Measurements from ENCODE around the gene MAD1L1. TPM values are rescaled to one million over a fixed set of nuclear protein-coding genes. Genes with fewer than 3 reads are reported as not detected.
A peak's percentile ranks its signal among the peaks of the same experiment; 100 is the strongest.

The MAD1L1 gene
- total and polyA plus RNA-seq, 2 of the 13 experiments (the other 11 are each of a cell fraction or from before 2014, with no cell fraction given), result 17.4 to 64.7 TPM

DNA sequence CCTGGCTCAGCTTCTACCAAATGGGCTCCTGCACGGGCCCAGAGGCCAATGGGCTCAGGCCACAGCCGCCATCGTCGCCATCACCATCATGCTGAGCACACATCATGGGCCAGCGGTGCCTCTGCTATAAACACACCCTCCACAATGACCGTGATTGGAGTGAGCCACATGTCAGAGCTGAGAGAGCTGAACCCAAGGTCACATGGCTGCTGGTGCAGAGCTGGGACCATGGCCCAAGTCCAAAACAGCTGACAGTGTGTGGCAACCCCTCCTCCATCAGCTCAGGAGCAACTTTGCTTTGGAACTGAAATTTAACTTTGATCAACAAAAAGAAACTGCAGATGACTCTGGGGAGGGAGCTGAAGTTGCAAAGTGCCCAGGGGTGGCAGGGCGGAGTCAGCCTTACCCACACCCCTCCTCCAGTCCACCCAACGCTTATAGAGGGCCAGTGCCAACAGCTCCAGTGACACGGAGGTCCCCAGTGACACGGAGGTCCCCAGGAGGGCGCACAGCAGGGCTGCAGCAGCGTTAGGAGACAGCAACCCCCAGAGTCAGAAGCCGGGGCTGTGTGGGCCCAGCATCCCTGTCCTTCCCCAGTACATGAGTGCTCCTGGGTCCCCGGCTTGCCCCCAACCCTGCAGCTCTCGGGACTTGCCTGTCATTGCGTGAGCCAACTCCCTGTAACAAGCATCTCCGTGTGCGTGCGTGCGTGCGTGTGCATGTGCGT, 313.0 kb downstream of the MAD1L1 start (continued):
- TF ChIP-seq, protein P1, sequence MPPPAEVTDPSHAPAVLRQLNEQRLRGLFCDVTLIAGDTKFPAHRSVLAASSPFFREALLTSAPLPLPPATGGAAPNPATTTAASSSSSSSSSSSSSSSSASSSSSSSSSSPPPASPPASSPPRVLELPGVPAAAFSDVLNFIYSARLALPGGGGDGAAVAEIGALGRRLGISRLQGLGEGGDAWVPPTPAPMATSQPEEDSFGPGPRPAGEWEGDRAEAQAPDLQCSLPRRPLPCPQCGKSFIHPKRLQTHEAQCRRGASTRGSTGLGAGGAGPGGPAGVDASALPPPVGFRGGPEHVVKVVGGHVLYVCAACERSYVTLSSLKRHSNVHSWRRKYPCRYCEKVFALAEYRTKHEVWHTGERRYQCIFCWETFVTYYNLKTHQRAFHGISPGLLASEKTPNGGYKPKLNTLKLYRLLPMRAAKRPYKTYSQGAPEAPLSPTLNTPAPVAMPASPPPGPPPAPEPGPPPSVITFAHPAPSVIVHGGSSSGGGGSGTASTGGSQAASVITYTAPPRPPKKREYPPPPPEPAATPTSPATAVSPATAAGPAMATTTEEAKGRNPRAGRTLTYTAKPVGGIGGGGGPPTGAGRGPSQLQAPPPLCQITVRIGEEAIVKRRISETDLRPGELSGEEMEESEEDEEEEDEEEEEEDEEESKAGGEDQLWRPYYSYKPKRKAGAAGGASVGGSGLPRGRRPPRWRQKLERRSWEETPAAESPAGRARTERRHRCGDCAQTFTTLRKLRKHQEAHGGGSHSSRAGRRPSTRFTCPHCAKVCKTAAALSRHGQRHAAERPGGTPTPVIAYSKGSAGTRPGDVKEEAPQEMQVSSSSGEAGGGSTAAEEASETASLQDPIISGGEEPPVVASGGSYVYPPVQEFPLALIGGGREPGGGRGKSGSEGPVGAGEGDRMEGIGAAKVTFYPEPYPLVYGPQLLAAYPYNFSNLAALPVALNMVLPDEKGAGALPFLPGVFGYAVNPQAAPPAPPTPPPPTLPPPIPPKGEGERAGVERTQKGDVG (CRISPR knock-in tag; IDR thresholded peaks at IDR 0.05; ENCODE audit: borderline replicate concordance), result peak; percentile 70; the same call in 1 of the 2 replicates
- TF ChIP-seq ATF4 (CRISPR knock-in tag; IDR thresholded peaks at IDR 0.05) (no peak), TFAP4 (IDR thresholded peaks at IDR 0.05; ENCODE audit: borderline replicate concordance, low read depth) (peak; percentile 96), SATB2 (CRISPR knock-in tag; IDR thresholded peaks at IDR 0.05) (no peak), ZNF251 (CRISPR knock-in tag; IDR thresholded peaks at IDR 0.05) (no peak), ZIK1 (CRISPR knock-in tag; IDR thresholded peaks at IDR 0.05; ENCODE audit: borderline replicate concordance, low read depth) (no peak), RFXANK (CRISPR knock-in tag; IDR thresholded peaks at IDR 0.05) (no peak), KDM2A (CRISPR knock-in tag; IDR thresholded peaks at IDR 0.05; ENCODE audit: borderline replicate concordance, low read depth) (no peak), SNAPC4 (CRISPR knock-in tag; IDR thresholded peaks at IDR 0.05) (no peak), SALL1 (CRISPR knock-in tag; IDR thresholded peaks at IDR 0.05) (peak; percentile 64), ZNF776 (CRISPR knock-in tag; IDR thresholded peaks at IDR 0.05) (no peak), MYC (CRISPR knock-in tag; IDR thresholded peaks at IDR 0.05; ENCODE audit: borderline replicate concordance) (0 out of 2 replicates have a peak, but pooled peaks have one; percentile 36)
- TF ChIP-seq, protein P2, sequence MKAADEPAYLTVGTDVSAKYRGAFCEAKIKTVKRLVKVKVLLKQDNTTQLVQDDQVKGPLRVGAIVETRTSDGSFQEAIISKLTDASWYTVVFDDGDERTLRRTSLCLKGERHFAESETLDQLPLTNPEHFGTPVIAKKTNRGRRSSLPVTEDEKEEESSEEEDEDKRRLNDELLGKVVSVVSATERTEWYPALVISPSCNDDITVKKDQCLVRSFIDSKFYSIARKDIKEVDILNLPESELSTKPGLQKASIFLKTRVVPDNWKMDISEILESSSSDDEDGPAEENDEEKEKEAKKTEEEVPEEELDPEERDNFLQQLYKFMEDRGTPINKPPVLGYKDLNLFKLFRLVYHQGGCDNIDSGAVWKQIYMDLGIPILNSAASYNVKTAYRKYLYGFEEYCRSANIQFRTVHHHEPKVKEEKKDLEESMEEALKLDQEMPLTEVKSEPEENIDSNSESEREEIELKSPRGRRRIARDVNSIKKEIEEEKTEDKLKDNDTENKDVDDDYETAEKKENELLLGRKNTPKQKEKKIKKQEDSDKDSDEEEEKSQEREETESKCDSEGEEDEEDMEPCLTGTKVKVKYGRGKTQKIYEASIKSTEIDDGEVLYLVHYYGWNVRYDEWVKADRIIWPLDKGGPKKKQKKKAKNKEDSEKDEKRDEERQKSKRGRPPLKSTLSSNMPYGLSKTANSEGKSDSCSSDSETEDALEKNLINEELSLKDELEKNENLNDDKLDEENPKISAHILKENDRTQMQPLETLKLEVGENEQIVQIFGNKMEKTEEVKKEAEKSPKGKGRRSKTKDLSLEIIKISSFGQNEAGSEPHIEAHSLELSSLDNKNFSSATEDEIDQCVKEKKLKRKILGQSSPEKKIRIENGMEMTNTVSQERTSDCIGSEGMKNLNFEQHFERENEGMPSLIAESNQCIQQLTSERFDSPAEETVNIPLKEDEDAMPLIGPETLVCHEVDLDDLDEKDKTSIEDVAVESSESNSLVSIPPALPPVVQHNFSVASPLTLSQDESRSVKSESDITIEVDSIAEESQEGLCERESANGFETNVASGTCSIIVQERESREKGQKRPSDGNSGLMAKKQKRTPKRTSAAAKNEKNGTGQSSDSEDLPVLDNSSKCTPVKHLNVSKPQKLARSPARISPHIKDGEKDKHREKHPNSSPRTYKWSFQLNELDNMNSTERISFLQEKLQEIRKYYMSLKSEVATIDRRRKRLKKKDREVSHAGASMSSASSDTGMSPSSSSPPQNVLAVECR (CRISPR knock-in tag; IDR thresholded peaks at IDR 0.05; ENCODE audit: borderline replicate concordance), result peak; percentile 25; the same call in 1 of the 2 replicates

All from HepG2 (cell line).